Kidney (tissue), 14 donors: ENCODE results near the gene MAP1LC3C. TPM values are rescaled to one million over a fixed set of nuclear protein-coding genes. Genes with fewer than 3 reads are reported as not detected.
A peak's percentile ranks its signal among the peaks of the same experiment; 100 is the strongest.

Source experiments
- DNase-seq, 5 donors: peaks; one replicate each; pipeline ENCODE4 v3.0.0-alpha.2; 2013 to 2020
- FAIRE-seq: peaks from 2 replicates; lab custom pipeline; 2012; peaks lifted over from hg19 to GRCh38; lab: Jason Lieb, UNC
- H3K27ac ChIP-seq, 2 donors: one replicate each; pipeline ENCODE4 v1.7.0; 2013; ENCODE audit warnings: low read depth in 2 of 2, low read length in 2 of 2, inconsistent platforms in 1 of 2
- H3K27me3 ChIP-seq: one replicate; pipeline ENCODE4 v1.7.1; 2013; ENCODE audit warnings: low read length, inconsistent platforms; ENCODE audit not compliant: control insufficient read depth, insufficient read depth
- H3K36me3 ChIP-seq, 3 donors: one replicate each; pipeline versions ENCODE4 v1.7.0 to v1.7.1; 2013; ENCODE audit warnings: low read length in 3 of 3, control low read depth in 1 of 3, inconsistent platforms in 1 of 3; ENCODE audit not compliant: insufficient read depth in 3 of 3, control insufficient read depth in 2 of 3
- H3K4me1 ChIP-seq, 3 donors: one replicate each; pipeline versions ENCODE4 v1.7.0 to v1.7.1; 2013; ENCODE audit warnings: low read length in 3 of 3, inconsistent platforms in 1 of 3, low read depth in 1 of 3; ENCODE audit not compliant: control insufficient read depth in 2 of 3, insufficient read depth in 2 of 3
- H3K4me3 ChIP-seq, 3 donors: one replicate each; pipeline versions ENCODE4 v1.7.0 to v1.8.1; 2013; ENCODE audit warnings: low read length in 3 of 3, control low read depth in 1 of 3, inconsistent platforms in 1 of 3
- H3K9ac ChIP-seq, 3 donors: one replicate each; pipeline versions ENCODE4 v1.7.0 to v1.7.1; 2013; ENCODE audit warnings: low read length in 3 of 3, control low read depth in 1 of 3, inconsistent platforms in 1 of 3
- H3K9me3 ChIP-seq, 3 donors: one replicate each; pipeline versions ENCODE4 v1.7.0 to v1.7.1; 2013; ENCODE audit warnings: low read length in 3 of 3, control low read depth in 1 of 3, inconsistent platforms in 1 of 3; ENCODE audit not compliant: control insufficient read depth in 2 of 3, insufficient read depth in 1 of 3
- CTCF ChIP-seq: IDR thresholded peaks from 3 replicates; pipeline ENCODE4 v1.5.1; 2012; ENCODE audit warnings: mild to moderate bottlenecking, moderate library complexity, borderline replicate concordance; ENCODE audit not compliant: insufficient read depth; ENCODE audit errors: extremely low read depth
- intact Hi-C: fragments of 100-400 bp; cut with DNase I; formaldehyde crosslinking; loops from one replicate; pipeline ENCODE4 v1.11.1; 2022
- polyA plus RNA-seq: library from polyadenylated mRNA; stranded (reverse); fragments of 350-450 nt; fragmentation: Illumina TruSeq; extraction: RNeasy Lipid Tissue Mini Kit (QIAGEN cat#74804); gene quantifications from one replicate; pipeline ENCODE4 v1.2.3, GENCODE V29; 2014; ENCODE audit warnings: low read depth, low replicate concordance; ENCODE audit not compliant: insufficient read depth
- total RNA-seq: library from RNA; stranded (reverse); fragmentation: NEBNext Ultra II Directional; extraction: Animal tissue kit (Norgen Biotek cat#: 25700); gene quantifications from one replicate; pipeline ENCODE4 v1.2.1, GENCODE V29; 2021
- donor health status: control.
- donor health status: control.
- donor health status: control.
- donor health status: control.
- donor health status: control.
- donor health status: DM: yes; HTN: yes; CAD: no.
- donor health status: Normal renal cell carcinoma (clear cell type).

The MAP1LC3C gene
- total and polyA plus RNA-seq, 2 donors from 2014 or later, result 5.1 TPM; not detected in 1

- FAIRE-seq (no peak), DNase-seq (no peak)
- Histone ChIP-seq H3K4me3 (no peak overlapping the region), H3K9me3 (no peaks in the 10 kb centered on the region), H3K27me3 (no peaks in the 10 kb centered on the region), H3K4me1 (no peaks in the 10 kb centered on the region), H3K27ac (no peak overlapping the region), H3K36me3 (no peaks in the 10 kb centered on the region), H3K9ac (no peak overlapping the region)
- TF ChIP-seq CTCF, result no peak
- intact Hi-C loops, result no loop called here
Observed at GRCh38 chr1:242019018-242019417, 20.1 kb upstream of the MAP1LC3C start.

GRCh38 chr1:242017580-242018233 is 18.8 kb upstream of the MAP1LC3C start:
- no peak overlapping the region for H3K9ac ChIP-seq
- no peak overlapping the region for H3K4me3 ChIP-seq
- TF ChIP-seq CTCF, result peak; percentile 66
- H3K36me3 ChIP-seq, result no peaks in the 10 kb centered on the region
- peak; percentile 66 for FAIRE-seq
- intact Hi-C loops, result no loop called here
- H3K9me3 ChIP-seq, result no peaks in the 10 kb centered on the region
- H3K27me3 ChIP-seq, result no peaks in the 10 kb centered on the region
- DNase-seq, result peak in 3 of 5 donors; percentile 32 to 65 (median 35)
- no peak overlapping the region for H3K27ac ChIP-seq
- H3K4me1 ChIP-seq, result no peaks in the 10 kb centered on the region

- no peaks in the 10 kb centered on the region for H3K9me3 ChIP-seq
- no peak overlapping the region for H3K27ac ChIP-seq
- H3K36me3 ChIP-seq, result no peaks in the 10 kb centered on the region
- no peaks in the 10 kb centered on the region for H3K4me1 ChIP-seq
- no peak for DNase-seq
- no peak for TF ChIP-seq CTCF
- intact Hi-C loops, result no loop called here
- H3K4me3 ChIP-seq, result no peak overlapping the region
- no peaks in the 10 kb centered on the region for H3K27me3 ChIP-seq
- no peak for FAIRE-seq
- H3K9ac ChIP-seq, result no peak overlapping the region
Observed at GRCh38 chr1:242016479-242016878, 17.6 kb upstream of the MAP1LC3C start.
